ENCODE results near the gene PLOD3.

Gene PLOD3

GRCh38 chr7:101163279-101164070 lies 53.9 kb downstream of the PLOD3 start:
- peak; percentile 80 for DNase-seq

- DNase-seq, result peak; percentile 79
Observed at GRCh38 chr7:101162551-101163278, 54.7 kb downstream of the PLOD3 start.

- DNase-seq, result no peak
Observed at GRCh38 chr7:101161692-101162471, 55.5 kb downstream of the PLOD3 start.

GRCh38 chr7:101160910-101161309 lies 56.5 kb downstream of the PLOD3 start:
- no peak for DNase-seq

- DNase-seq, result no peak
Observed at GRCh38 chr7:101159696-101160674, 57.4 kb downstream of the PLOD3 start.

GRCh38 chr7:101156866-101157589 lies 60.4 kb downstream of the PLOD3 start:
- DNase-seq, result no peak

GRCh38 chr7:101156277-101156676 lies 61.1 kb downstream of the PLOD3 start:
- DNase-seq, result no peak

All from eye (tissue), 1 donor.